Measurements from ENCODE around the gene SLC66A2. TPM values are rescaled to one million over a fixed set of nuclear protein-coding genes. Genes with fewer than 3 reads are reported as not detected.

Gene SLC66A2
- total RNA-seq, 2 donors from 2014 or later: 39.1 to 51.2 TPM

GRCh38 chr18:79887181-79888000, 64.1 kb downstream of the SLC66A2 start:
- H3K36me3 ChIP-seq: no peaks in the 10 kb centered on the region
- H3K4me3 ChIP-seq: no peak overlapping the region
- no peaks in the 10 kb centered on the region for H3K4me1 ChIP-seq (ENCODE audit: control insufficient read depth in 1 of 2, low read depth in 2 of 2)
- no peak for ATAC-seq (ENCODE audit: insufficient number of reproducible peaks, low FRiP score, low read depth)
- H3K27ac ChIP-seq: no peak overlapping the region
- no peak for TF ChIP-seq CTCF (IDR thresholded peaks at IDR 0.05)
- H3K9me3 ChIP-seq: peaks cover 32% of the 10 kb centered on the region
- no peak for DNase-seq (ENCODE audit: low spot score)
- H3K27me3 ChIP-seq (replicated peaks; ENCODE audit: insufficient read depth): no peaks in the 10 kb centered on the region

GRCh38 chr18:79884963-79885728, 66.3 kb downstream of the SLC66A2 start:
- H3K36me3 ChIP-seq: no peaks in the 10 kb centered on the region
- H3K27me3 ChIP-seq (replicated peaks; ENCODE audit: insufficient read depth): no peaks in the 10 kb centered on the region
- DNase-seq (ENCODE audit: low spot score): no peak
- TF ChIP-seq CTCF (IDR thresholded peaks at IDR 0.05): no peak
- H3K4me3 ChIP-seq: no peak overlapping the region
- peaks cover 12% of the 10 kb centered on the region for H3K9me3 ChIP-seq
- no peaks in the 10 kb centered on the region for H3K4me1 ChIP-seq (ENCODE audit: control insufficient read depth in 1 of 2, low read depth in 2 of 2)
- no peak for ATAC-seq (ENCODE audit: insufficient number of reproducible peaks, low FRiP score, low read depth)
- no peak overlapping the region for H3K27ac ChIP-seq

- Histone ChIP-seq H3K27ac (no peak overlapping the region), H3K4me1 (ENCODE audit: control insufficient read depth in 1 of 2, low read depth in 2 of 2) (no peaks in the 10 kb centered on the region), H3K4me3 (no peak overlapping the region), H3K36me3 (no peaks in the 10 kb centered on the region), H3K27me3 (replicated peaks; ENCODE audit: insufficient read depth) (no peaks in the 10 kb centered on the region), H3K9me3 (peaks cover 5% of the 10 kb centered on the region)
- TF ChIP-seq CTCF (IDR thresholded peaks at IDR 0.05): no peak
- DNase-seq (ENCODE audit: low spot score): no peak
- no peak for ATAC-seq (ENCODE audit: insufficient number of reproducible peaks, low FRiP score, low read depth)
Measured at GRCh38 chr18:79884294-79884962, 67.0 kb downstream of the SLC66A2 start.

GRCh38 chr18:79883461-79884293, 67.8 kb downstream of the SLC66A2 start:
- TF ChIP-seq CTCF (IDR thresholded peaks at IDR 0.05): no peak

More at GRCh38 chr18:79883461-79884293, 67.8 kb downstream of the SLC66A2 start:
- no peaks in the 10 kb centered on the region for H3K9me3 ChIP-seq
- no peaks in the 10 kb centered on the region for H3K4me1 ChIP-seq (ENCODE audit: control insufficient read depth in 1 of 2, low read depth in 2 of 2)
- DNase-seq (ENCODE audit: low spot score) (no peak), ATAC-seq (ENCODE audit: insufficient number of reproducible peaks, low FRiP score, low read depth) (no peak)
- H3K36me3 ChIP-seq: no peaks in the 10 kb centered on the region
- H3K27me3 ChIP-seq (replicated peaks; ENCODE audit: insufficient read depth): no peaks in the 10 kb centered on the region
- H3K27ac ChIP-seq: no peak overlapping the region
- H3K4me3 ChIP-seq: no peak overlapping the region

Measured in thoracic aorta (tissue), 2 donors.